ENCODE measurements around the gene NME4.
A peak's percentile ranks its signal among the peaks of the same experiment; 100 is the strongest.
"Not testable (repeated sequence)": the region's sequence is repeated elsewhere in the genome, so short reads cannot be mapped to it uniquely, and the experiment has no call there.

The NME4 gene

GRCh38 chr16:400061-400591 lies 3.1 kb downstream of the NME4 start:
- no peak for DNase-seq

- peak; percentile 60 for DNase-seq
Measured at GRCh38 chr16:401468-402348, 4.7 kb downstream of the NME4 start, which contains the start of gene DECR2. TSS of gene DECR2 (plus strand) at chr16:401885. CDS start at chr16:401964, 79 bp downstream.

GRCh38 chr16:404971-405486 lies 8.0 kb downstream of the NME4 start:
- DNase-seq: no peak

- DNase-seq: no peak
Measured at GRCh38 chr16:405548-406506, 8.8 kb downstream of the NME4 start.

GRCh38 chr16:407253-407652 lies 10.3 kb downstream of the NME4 start:
- no peak for DNase-seq

GRCh38 chr16:410516-411178 lies 13.6 kb downstream of the NME4 start:
- no peak for DNase-seq

- DNase-seq: no peak
Measured at GRCh38 chr16:411576-412265, 14.7 kb downstream of the NME4 start.

GRCh38 chr16:414395-415169 lies 17.6 kb downstream of the NME4 start:
- DNase-seq: no peak

- DNase-seq: not testable (repeated sequence)
Measured at GRCh38 chr16:415170-415498, 18.1 kb downstream of the NME4 start.

GRCh38 chr16:422179-422578 lies 25.2 kb downstream of the NME4 start:
- DNase-seq: not testable (repeated sequence)

- DNase-seq: peak; percentile 24
Measured at GRCh38 chr16:424033-424622, 27.1 kb downstream of the NME4 start.

GRCh38 chr16:424623-425081 lies 27.7 kb downstream of the NME4 start:
- DNase-seq: no peak

GRCh38 chr16:425082-425718 lies 28.2 kb downstream of the NME4 start, which contains the start of gene RAB11FIP3:
TSS of gene RAB11FIP3 (plus strand) at chr16:425649. CDS start at chr16:426007, 358 bp downstream.
- DNase-seq: peak; percentile 64

- DNase-seq: no peak
Measured at GRCh38 chr16:425740-426114, 28.7 kb downstream of the NME4 start.

GRCh38 chr16:426115-426905 lies 29.3 kb downstream of the NME4 start:
- DNase-seq: no peak

GRCh38 chr16:426906-427249 lies 29.9 kb downstream of the NME4 start:
- no peak for DNase-seq

GRCh38 chr16:427250-427649 lies 30.3 kb downstream of the NME4 start:
- DNase-seq: no peak

GRCh38 chr16:430904-431303 lies 33.9 kb downstream of the NME4 start:
- no peak for DNase-seq

- no peak for DNase-seq
Measured at GRCh38 chr16:440627-441026, 43.6 kb downstream of the NME4 start.

Data from DMS79 treated with DMSO at 0.1 percent for 48 hours (cell line).